HG03097 (cell line): ENCODE results near the gene SRGAP1.
"Not testable (repeated sequence)": the region's sequence is repeated elsewhere in the genome, so short reads cannot be mapped to it uniquely, and the experiment has no call there.

Experiments
- ATAC-seq: cut with Tn5 transposase; IDR thresholded peaks from one replicate; pipeline ENCODE4 v1.9.1; 2021; ENCODE audit not compliant: unreplicated experiment, low FRiP score

SRGAP1 gene

DNA sequence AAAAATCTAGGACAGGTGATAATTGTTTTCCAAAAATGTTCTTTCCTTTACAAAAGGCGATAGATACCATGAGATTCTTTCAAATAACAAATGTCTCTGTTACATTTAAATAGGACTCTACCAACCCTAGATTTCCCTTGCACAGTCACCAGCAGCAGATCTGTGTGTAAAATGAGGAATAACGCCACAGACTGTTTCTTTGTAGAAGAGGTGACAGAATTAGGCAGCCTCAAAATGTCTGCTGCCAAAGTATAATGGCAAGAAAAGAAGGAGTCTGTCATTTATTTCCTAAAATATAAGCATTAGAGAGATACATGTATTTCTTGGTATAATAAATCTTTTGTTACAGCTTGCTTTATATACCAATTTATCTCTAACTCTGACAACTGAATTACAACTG is 8.5 kb upstream of the SRGAP1 start:
- ATAC-seq = no peak

DNA sequence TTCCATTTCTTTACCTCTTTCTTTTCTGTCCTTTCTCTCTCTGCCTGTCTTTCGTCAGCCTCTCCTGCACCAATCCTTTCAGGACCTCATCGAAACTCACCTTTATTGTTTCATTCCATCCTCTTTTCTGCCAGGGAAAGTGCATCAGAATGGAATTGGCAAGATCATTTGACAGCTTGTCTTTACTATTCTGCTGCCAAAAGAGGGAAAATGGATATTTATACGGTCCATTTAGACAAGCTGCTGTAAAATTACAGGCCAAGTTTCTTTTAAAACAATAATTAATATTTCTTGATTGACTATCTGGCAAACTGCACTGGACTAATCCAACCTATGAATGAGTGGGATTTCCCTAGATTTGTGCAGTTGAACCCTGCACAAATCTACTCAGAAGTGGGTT is 7.6 kb upstream of the SRGAP1 start:
- ATAC-seq = no peak

DNA sequence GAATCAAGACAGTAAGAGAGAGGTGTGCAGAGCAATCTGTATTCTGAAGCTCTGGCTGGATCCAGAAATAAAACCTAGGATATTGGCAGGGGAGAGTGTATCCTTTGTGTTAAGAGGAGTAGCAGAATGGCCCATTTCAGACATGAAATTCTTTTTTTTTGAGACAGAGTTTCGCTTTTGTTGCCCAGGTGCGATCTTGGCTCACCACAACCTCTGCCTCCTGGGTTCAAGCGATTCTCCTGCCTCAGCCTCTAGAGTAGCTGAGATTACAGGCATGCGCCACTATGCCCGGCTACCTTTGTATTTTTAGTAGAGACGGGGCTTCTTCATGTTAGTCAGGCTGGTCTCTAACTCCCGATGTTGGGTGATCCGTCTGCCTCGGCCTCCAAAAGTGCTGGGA is 6.1 kb upstream of the SRGAP1 start:
- ATAC-seq = no peak

- no peak for ATAC-seq
Observed at GRCh38 chr12:63841011-63841410, 3.5 kb upstream of the SRGAP1 start.

- ATAC-seq = no peak
Observed at GRCh38 chr12:63841571-63841970, 2.9 kb upstream of the SRGAP1 start.

DNA sequence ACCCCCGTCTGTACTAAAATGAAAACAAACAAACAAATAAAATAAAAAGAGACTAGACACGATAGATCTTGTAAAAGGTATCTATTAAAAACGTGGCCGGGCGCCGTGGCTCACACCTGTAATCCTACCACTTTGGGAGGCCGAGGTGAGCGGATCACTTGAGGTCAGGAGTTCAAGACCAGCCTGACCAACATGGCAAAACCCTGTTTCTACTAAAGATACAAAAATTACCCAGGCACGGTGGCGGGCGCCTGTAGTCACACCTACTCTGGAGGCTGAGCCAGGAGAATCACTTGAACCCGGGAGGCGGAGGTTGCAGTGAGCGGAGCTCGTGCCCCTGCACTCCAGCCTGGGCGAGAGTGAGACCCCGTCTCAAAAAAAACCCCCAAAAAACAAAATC is 1.8 kb upstream of the SRGAP1 start:
- not testable (repeated sequence) for ATAC-seq

- no peak for ATAC-seq
Observed at GRCh38 chr12:63843254-63843720, 1.2 kb upstream of the SRGAP1 start.

GRCh38 chr12:63843721-63844390 is 644 bp upstream of the SRGAP1 start:
- peak; percentile 96 for ATAC-seq

- ATAC-seq = no peak
Observed at GRCh38 chr12:63845726-63846125, 1.2 kb downstream of the SRGAP1 start.

GRCh38 chr12:63846238-63846967 is 1.9 kb downstream of the SRGAP1 start:
- ATAC-seq = no peak

DNA sequence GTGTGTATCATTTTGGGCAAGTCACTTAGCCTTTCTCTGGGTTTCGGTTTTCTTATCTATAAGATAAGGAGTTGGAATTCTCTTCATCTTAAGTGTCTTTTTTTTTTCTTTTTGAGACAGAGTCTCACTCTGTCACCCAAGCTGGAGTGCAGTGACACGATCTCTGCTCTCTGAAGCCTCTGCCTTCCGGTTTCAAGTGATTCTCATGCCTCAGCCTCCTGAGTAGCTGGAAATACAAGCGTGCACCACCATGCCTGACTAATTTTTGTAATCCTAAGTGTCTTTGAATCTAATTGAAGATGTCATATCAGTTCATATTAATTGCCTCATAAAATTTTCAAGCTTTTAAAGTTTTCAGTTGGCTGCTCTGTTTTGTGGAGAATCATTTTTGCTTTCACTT is 4.0 kb downstream of the SRGAP1 start:
- no peak for ATAC-seq

- no peak for ATAC-seq
Observed at GRCh38 chr12:63849106-63849620, 4.7 kb downstream of the SRGAP1 start.

- ATAC-seq = no peak
Observed at GRCh38 chr12:63849641-63850040, 5.1 kb downstream of the SRGAP1 start.

DNA sequence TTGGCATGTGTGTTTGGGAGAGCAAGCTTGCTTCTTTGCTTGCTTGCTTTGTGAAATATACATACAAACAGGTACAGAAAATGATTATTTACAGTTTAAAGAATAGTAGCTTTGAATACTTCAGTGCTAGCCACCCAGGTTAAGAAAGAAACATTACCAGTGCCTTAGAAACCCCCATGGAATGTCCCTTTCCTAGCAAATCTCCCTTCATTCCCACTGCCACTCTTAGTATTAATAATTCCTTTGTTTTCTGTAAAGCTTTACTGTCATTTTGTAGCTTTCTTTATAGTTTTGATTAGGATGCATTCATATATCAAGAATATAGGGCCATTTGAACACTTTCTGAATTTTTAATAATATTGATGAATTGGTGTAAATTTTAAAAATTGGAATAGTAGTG is 9.5 kb downstream of the SRGAP1 start:
- no peak for ATAC-seq

DNA sequence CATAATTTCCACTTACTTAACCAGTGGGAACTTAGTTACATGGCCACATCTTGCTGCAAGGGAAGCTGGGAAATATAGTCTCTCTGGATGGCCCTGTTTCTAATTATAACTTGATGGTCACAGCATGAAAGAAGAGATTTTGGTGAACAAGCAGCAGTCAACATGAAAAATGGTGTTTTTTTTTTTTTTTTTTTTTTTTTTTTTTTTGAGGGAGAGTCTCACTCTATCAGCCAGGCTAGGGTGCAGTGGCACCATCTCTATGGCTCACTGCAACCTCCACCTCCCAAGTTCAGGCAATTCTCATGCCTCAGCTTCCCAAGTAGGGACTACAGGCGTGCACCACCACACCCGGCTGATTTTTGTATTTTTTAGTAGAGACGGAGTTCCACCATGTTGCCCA is 10.8 kb downstream of the SRGAP1 start:
- ATAC-seq = no peak

- no peak for ATAC-seq
Observed at GRCh38 chr12:63857771-63858670, 13.5 kb downstream of the SRGAP1 start.

GRCh38 chr12:63859880-63860279 is 15.4 kb downstream of the SRGAP1 start:
- not testable (repeated sequence) for ATAC-seq

DNA sequence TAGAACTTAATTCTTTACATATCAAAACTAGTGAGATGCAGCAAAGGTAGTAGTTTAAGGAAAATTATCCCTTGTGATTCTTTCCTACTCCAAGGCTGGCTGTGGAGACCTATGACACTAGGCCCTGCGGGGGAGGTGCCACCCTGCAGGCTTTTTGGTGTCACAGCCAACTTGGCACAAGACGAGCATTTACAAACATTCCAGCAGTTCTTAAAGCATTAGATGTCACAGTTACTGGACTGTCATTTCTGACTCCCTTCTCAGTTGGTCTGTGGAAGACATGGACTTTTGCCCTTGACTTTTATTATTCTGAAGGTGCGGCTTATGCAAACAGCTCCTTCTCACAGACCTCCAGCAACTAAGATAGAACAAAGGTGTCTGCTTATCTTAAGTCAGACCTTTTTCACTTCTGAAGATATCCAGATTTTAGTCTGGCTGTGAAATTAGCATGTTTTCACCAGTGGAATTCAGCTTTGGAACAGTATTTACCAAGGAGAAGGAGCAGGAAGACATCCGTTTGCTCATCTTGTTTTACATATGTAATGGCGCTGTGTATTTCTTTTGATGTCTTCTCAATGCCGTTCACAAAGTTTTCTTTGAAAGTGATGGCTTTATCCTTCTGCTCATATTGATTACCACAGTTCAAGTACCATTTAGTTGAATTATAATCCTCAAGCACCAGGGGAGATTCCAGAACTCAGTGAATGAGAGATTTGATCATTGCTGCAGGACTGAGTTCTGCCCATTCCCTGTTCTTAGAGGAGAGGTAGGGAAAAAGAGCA is 17.9 kb downstream of the SRGAP1 start:
- no peak for ATAC-seq

- no peak for ATAC-seq
Observed at GRCh38 chr12:63862969-63863230, 18.4 kb downstream of the SRGAP1 start.

GRCh38 chr12:63863658-63864453 is 19.4 kb downstream of the SRGAP1 start:
- ATAC-seq = no peak
